ENCODE data around the gene ZNF391. TPM values are rescaled to one million over a fixed set of nuclear protein-coding genes. Genes with fewer than 3 reads are reported as not detected.

The ZNF391 gene
- total and polyA plus RNA-seq, 2 donors (not counting 3 experiments of a cell fraction or from before 2014, with no cell fraction given): 0.17 to 0.42 TPM

- FAIRE-seq (no peak), DNase-seq (ENCODE audit: low read depth, low spot score) (peak; percentile 35)
- intact Hi-C loops (cut with micrococcal nuclease) (no loop called here), dilution Hi-C loops (cut with MboI; ENCODE audit: extremely low pct_ligation_motif_present, low sequenced_read_pairs) (no loop called here)
- H3K9me1 ChIP-seq (replicated peaks; ENCODE audit: control insufficient read depth, extremely low read depth, insufficient read depth, low read length): no peaks in the 10 kb centered on the region
- no peaks in the 10 kb centered on the region for H3K9me3 ChIP-seq (replicated peaks; ENCODE audit: control insufficient read depth, insufficient read depth, low read length)
- no peaks in the 10 kb centered on the region for H4K20me1 ChIP-seq (replicated peaks; ENCODE audit: control insufficient read depth, extremely low read depth, insufficient read depth, low read length)
- peak overlapping the region; percentile 57 for H2AFZ ChIP-seq (ENCODE audit: low read depth, low read length)
- no peaks in the 10 kb centered on the region for H3K36me3 ChIP-seq (ENCODE audit: control insufficient read depth in 2 of 2, extremely low read depth in 1 of 2, insufficient read depth in 2 of 2, low read length in 2 of 2)
- no peaks in the 10 kb centered on the region for H3K79me2 ChIP-seq (ENCODE audit: control insufficient read depth, insufficient read depth, low read length)
- TF ChIP-seq POLR2AphosphoS5 (IDR thresholded peaks at IDR 0.05; ENCODE audit: insufficient read depth, low read depth, low read length) (no peak), MYC (IDR thresholded peaks at IDR 0.05; ENCODE audit: low read depth, low read length) (no peak), CTCF (IDR thresholded peaks at IDR 0.05; ENCODE audit: extremely low read depth in 1 of 2, insufficient read depth in 1 of 2, low read depth in 1 of 2, low read length in 2 of 2) (no peak), FOS (IDR thresholded peaks at IDR 0.05; ENCODE audit: borderline replicate concordance, insufficient read depth, low read length) (no peak), JUN (IDR thresholded peaks at IDR 0.05; ENCODE audit: borderline replicate concordance, insufficient read depth, insufficient read length, low read depth) (no peak), GATA2 (IDR thresholded peaks at IDR 0.05; ENCODE audit: insufficient read depth, insufficient read length, low read depth, low read length) (no peak), MAX (IDR thresholded peaks at IDR 0.05; ENCODE audit: insufficient read depth, insufficient read length) (no peak), POLR2A (IDR thresholded peaks at IDR 0.05; ENCODE audit: low read depth, low read length) (no peak), EZH2 (IDR thresholded peaks at IDR 0.05; ENCODE audit: borderline replicate concordance, low read depth, low read length, severe bottlenecking) (no peak)
- ChIA-PET POLR2A (interaction anchor here (0.6 kb wide), 1 partner anchor 91 kb away, joined by 4 read pairs; no protein-coding TSS in a partner anchor), CTCF (no interaction called here)
- H3K4me2 ChIP-seq (ENCODE audit: insufficient read depth, low read length): peak overlapping the region; percentile 49
- peak overlapping the region in 2 of 3 experiments; percentile 6 to 23 for H3K4me3 ChIP-seq (replicated peaks in 1 of 3; ENCODE audit: insufficient read depth in 1 of 3, low read depth in 1 of 3, low read length in 3 of 3)
- H3K27me3 ChIP-seq (ENCODE audit: control insufficient read depth in 2 of 2, insufficient read depth in 2 of 2, low read length in 2 of 2): peaks cover 6 to 17% of the 10 kb centered on the region in 2 experiments
- H3K27ac ChIP-seq (ENCODE audit: insufficient read depth, low read depth, low read length): no peak overlapping the region
- no TSS peak for BruUV-seq (replicated peaks)
- H3K4me1 ChIP-seq (ENCODE audit: control insufficient read depth, extremely low read depth, insufficient read depth, low read length): no peaks in the 10 kb centered on the region
- H3K9ac ChIP-seq (replicated peaks; ENCODE audit: extremely low read depth, insufficient read depth, low read length): no peak overlapping the region
Observed at GRCh38 chr6:27374824-27375612, 13.5 kb upstream of the ZNF391 start.
